ENCODE results near the gene C4orf17.
"Not testable (repeated sequence)": the region's sequence is repeated elsewhere in the genome, so short reads cannot be mapped to it uniquely, and the experiment has no call there.

Gene C4orf17

DNA sequence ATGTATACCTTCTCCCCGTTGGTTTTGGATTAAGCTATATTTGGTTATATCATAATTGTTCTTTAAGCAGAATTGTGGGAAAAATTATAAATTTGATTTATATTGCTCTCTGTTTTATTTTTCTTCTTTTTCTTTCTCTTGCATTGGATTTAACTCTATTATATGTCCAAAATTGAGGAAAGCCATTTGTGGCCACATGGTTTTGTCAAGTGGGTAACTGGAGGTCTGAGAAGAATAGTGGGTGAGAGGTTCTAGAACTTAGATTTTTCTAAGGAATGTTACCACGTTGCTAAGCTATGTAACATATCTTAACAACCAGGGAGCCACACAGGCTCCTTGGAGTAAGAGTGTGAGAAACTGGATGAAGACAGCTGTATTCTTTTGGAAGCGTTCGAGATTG lies at the start of gene C4orf17:
TSS of gene C4orf17 (plus strand) at position 301 of the 400 bp plus-strand sequence. CDS start 2,061 bp downstream, outside the sequence.
- DNase-seq (ENCODE audit: low spot score) = no peak

- DNase-seq (ENCODE audit: low spot score) = no peak
Observed at GRCh38 chr4:99461623-99462401, 49.0 kb upstream of the C4orf17 start.

- peak; percentile 79 for DNase-seq (ENCODE audit: low spot score)
Observed at GRCh38 chr4:99462875-99463464, 47.9 kb upstream of the C4orf17 start.

- no peak for DNase-seq (ENCODE audit: low spot score)
Observed at GRCh38 chr4:99463566-99463965, 47.3 kb upstream of the C4orf17 start.

DNA sequence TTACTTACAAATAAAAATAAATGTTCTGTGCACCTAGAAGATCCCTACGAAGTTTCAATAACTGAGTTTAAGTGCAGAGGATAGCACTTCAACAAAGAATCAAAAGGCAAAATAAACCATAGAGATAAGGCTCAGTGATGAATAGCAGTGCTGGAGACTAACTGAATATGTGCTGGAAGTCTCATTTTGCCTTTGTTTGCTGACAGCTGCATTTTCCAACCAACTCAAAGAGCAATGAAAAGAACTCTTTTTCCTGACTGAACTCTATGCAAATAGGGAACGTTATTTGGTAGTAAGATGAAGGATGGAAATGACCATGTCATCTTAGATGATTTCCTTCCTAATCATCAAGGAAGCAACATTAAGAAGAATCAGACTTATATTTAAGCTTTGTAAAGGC lies 42.9 kb upstream of the C4orf17 start:
- DNase-seq (ENCODE audit: low spot score) = no peak

- no peak for DNase-seq (ENCODE audit: low spot score)
Observed at GRCh38 chr4:99468889-99469288, 41.9 kb upstream of the C4orf17 start.

GRCh38 chr4:99471349-99471748 lies 39.5 kb upstream of the C4orf17 start:
- no peak for DNase-seq (ENCODE audit: low spot score)

- DNase-seq (ENCODE audit: low spot score) = no peak
Observed at GRCh38 chr4:99471896-99472295, 38.9 kb upstream of the C4orf17 start.

- DNase-seq (ENCODE audit: low spot score) = peak; percentile 82
Observed at GRCh38 chr4:99473131-99473530, 37.7 kb upstream of the C4orf17 start.

GRCh38 chr4:99483636-99484035 lies 27.2 kb upstream of the C4orf17 start:
- DNase-seq (ENCODE audit: low spot score) = no peak

DNA sequence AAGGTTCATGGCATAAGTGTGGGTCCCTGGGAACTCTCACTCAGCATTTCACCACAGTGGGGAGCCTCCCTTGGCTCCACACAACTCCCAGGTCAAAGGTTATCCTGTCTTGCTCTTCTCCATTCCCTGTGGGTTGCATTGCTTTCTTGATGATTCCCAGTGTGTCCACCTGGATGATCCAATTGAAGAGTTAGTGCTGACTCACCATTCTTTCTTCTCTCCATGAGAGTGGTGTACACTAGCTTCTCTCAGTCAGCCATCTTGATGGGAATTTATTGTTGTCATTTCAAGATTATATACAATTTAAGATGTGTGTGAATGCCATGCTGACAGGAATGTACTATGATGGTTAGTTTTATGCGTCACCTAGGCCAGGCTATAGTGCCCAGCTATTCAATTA lies 25.6 kb upstream of the C4orf17 start:
- DNase-seq (ENCODE audit: low spot score) = no peak

GRCh38 chr4:99486648-99487047 lies 24.2 kb upstream of the C4orf17 start:
- not testable (repeated sequence) for DNase-seq (ENCODE audit: low spot score)

DNA sequence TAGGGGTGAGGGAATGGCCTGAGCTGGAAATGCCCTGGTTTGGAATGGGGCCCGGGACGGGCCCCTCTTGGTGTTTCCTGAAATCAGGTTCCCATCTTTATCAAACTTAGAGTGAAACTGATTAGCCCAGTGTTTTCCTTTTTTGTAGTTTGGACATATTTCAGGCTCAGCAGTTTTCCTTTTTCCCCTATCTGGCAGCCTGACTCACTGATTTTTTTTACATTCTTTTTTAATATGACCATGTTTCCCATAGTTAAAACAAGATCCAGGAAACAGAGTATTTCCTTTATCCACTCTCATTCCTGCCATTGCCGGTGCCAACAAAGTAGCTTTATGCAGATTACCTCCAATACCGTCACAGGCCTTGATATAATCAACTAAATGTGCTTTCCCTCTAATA lies 20.5 kb upstream of the C4orf17 start:
- DNase-seq (ENCODE audit: low spot score) = no peak

GRCh38 chr4:99504804-99505502 lies 5.9 kb upstream of the C4orf17 start:
- DNase-seq (ENCODE audit: low spot score) = no peak

GRCh38 chr4:99506781-99507180 lies 4.0 kb upstream of the C4orf17 start:
- peak; percentile 17 for DNase-seq (ENCODE audit: low spot score)

- no peak for DNase-seq (ENCODE audit: low spot score)
Observed at GRCh38 chr4:99507349-99507748, 3.5 kb upstream of the C4orf17 start.

DNA sequence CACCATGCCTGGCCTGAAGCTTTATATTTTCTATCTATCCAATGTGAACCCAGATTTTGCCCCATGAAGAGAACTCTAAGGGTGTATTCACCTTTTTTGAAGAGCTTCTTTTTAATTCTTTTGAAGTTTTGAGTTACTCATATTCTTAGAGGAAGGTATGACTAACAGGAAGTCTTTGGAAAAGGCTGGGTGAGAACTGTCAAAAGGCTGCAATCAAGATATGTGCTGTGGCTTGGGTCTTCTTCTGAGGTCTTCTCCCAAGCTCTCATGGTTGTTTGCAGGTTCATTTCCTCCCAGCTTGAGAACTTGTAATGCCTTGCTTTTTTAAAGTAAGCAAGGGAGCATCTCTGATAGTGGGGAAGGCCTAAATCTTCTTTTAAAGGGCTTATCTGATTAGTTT lies 3.1 kb upstream of the C4orf17 start:
- peak; percentile 51 for DNase-seq (ENCODE audit: low spot score)

DNA sequence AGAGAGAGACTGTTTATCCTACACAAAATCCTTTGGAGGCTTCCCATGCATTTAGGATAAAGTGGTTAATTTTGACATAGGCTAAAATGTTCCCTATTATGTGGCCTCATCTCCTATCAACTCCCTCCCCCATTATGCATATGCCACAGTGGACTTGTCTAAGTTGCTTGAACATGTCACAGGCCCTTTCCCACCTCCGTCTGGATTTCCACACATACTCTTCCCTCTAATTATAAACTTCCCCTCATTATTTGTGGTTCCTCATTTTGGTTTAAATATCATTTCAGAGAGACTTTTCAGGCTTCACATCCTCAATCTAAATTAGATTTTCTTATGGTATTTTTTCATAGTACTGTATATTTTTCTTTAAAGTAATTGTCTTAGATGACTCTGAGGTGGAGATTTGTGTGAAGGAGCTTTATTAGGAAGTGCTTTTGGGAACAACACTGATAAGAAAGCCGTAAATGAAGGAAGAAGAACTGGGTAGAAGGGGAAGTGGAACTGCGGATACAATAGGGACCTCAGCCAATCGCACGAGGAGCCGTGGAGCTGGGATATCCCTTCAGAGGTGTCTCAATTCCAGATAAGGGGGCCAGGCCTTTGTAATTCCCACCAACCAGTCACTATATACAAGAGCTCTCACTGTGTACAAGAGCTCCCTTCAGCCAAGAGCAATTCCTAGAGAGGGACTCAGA lies 7.9 kb downstream of the C4orf17 start:
- DNase-seq (ENCODE audit: low spot score) = no peak

- DNase-seq (ENCODE audit: low spot score) = no peak
Observed at GRCh38 chr4:99529228-99529627, 18.4 kb downstream of the C4orf17 start.

DNA sequence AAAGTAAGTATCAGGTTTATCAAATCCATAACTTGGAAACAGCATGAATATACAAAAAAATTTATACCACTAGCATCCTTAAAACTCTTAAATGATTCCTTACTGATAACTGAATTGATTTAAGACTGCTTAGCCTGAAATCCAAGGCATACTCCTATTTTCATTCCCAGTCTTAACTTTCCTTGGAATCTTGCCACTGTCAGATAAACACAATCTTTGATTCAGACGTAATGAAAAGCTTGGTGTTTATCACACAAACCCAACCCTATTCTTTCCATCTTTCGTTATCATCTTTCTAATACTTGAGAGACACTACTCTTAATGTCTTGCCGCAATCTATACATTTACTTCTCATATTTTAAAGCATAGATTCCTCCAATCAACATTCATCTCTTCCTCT lies 19.1 kb downstream of the C4orf17 start:
- DNase-seq (ENCODE audit: low spot score) = no peak

DNA sequence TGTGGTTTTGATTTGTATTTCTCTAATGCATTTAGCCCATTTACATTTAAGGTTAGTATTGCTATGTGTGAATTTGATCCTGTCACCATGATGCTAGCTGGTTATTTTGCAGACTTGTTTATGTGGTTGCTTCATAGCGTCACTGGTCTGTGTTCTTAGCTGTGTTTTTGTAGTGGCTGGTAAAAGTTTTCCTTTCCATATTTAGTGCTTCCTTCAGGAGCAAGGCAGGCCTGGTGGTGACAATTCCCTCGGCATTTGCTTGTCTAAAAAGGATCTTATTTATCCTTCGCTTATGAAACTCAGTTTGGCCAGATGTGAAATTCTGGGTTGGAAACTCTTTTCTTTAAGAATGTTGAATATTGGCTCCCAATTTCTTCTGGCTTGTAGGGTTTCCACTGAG lies 23.9 kb downstream of the C4orf17 start:
- DNase-seq (ENCODE audit: low spot score) = not testable (repeated sequence)

DNA sequence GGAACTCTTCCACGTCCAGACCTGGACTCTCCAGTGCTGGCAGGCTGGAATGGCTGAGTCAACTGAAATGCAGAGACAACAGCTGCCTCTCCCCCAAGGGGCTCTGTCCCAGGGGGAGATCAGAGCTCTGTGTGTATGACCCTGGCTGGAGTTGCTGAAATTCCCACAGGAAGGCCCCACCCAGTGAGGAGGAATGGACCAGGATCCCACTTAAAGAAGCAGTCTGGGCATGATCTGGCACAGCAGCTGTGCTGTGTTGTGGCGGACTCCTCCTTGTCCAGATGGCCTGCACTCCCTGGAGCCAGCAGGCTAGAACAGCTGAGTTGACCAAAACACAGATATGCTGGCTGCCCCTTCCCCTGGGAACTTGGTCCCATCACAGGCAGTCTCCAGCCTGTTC lies 25.4 kb downstream of the C4orf17 start:
- DNase-seq (ENCODE audit: low spot score) = no peak

DNA sequence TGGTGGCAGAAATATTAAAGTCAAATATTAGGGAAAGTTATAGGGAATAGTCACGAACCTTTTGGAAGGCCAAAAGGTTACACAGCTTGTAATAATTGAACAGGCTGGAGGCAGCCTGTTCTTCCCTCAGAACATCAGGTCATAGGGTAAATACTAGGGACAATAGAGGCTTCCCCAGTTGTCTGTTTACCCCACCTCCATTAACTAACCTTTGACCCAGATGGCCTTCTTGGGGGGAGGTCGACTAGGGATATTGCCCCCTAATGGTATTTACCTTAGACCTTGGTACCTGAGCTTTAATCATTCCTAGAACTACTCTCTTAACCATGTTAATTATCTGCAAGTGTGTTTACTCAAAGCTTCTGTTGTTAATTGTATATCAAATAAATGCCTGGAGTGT lies 26.0 kb downstream of the C4orf17 start:
- no peak for DNase-seq (ENCODE audit: low spot score)
